Neural cell (in vitro differentiated cells): Measurements from ENCODE around the gene CYP2E1. TPM values are rescaled to one million over a fixed set of nuclear protein-coding genes. Genes with fewer than 3 reads are reported as not detected.
"Not testable (repeated sequence)": the region's sequence is repeated elsewhere in the genome, so short reads cannot be mapped to it uniquely, and the experiment has no call there.

ENCODE experiments used
- H2AFZ ChIP-seq: fragments of 200-600, 300-800 bp; sonication (generic), shearing (Covaris generic); 2 replicates; pipeline ENCODE4 v1.6.0; 2014; ENCODE audit warnings: low read depth, mild to moderate bottlenecking, antibody characterized with exemption, low read length, moderate library complexity
- H3F3A ChIP-seq: fragments of 200-600 bp; shearing (Covaris generic); 2 replicates; pipeline ENCODE4 v1.6.1; 2016; ENCODE audit warnings: mild to moderate bottlenecking, moderate library complexity, mixed read lengths, antibody characterized with exemption, low read length; ENCODE audit not compliant: insufficient read depth, poor library complexity, severe bottlenecking
- H3K27ac ChIP-seq: fragments of 200-600, 300-800 bp; sonication (generic), shearing (Covaris generic); 2 replicates; pipeline ENCODE4 v1.5.1; 2014; ENCODE audit warnings: mild to moderate bottlenecking, low read length, moderate library complexity
- H3K27me3 ChIP-seq: fragments of 300-800, 200-600 bp; sonication (generic), shearing (Covaris generic); 2 replicates; pipeline ENCODE4 v1.6.0; 2014; ENCODE audit warnings: mild to moderate bottlenecking, low read depth, low read length, moderate library complexity; ENCODE audit not compliant: insufficient read depth
- H3K36me3 ChIP-seq: fragments of 300-800, 200-600 bp; sonication (generic), shearing (Covaris generic); 2 replicates; pipeline ENCODE4 v1.5.1; 2014; ENCODE audit warnings: mild to moderate bottlenecking, antibody characterized with exemption, low read length, moderate library complexity; ENCODE audit not compliant: insufficient read depth
- H3K4me2 ChIP-seq: fragments of 300-800, 200-600 bp; sonication (generic), shearing (Covaris generic); 2 replicates; pipeline ENCODE4 v1.6.0; 2014; ENCODE audit warnings: mild to moderate bottlenecking, low read length
- H3K4me3 ChIP-seq: fragments of 300-800, 200-600 bp; sonication (generic), shearing (Covaris generic); 2 replicates; pipeline ENCODE4 v1.5.1; 2014; ENCODE audit warnings: mild to moderate bottlenecking, low read length, moderate library complexity
- H3K79me2 ChIP-seq: fragments of 200-600 bp; shearing (Covaris generic); replicated peaks from 2 replicates; pipeline ENCODE4 v1.6.0; 2014; ENCODE audit warnings: mild to moderate bottlenecking, low read length, moderate library complexity; ENCODE audit not compliant: insufficient read depth
- H3K9ac ChIP-seq: fragments of 300-800, 200-600 bp; sonication (generic), shearing (Covaris generic); 2 replicates; pipeline ENCODE4 v1.6.1; 2016; ENCODE audit warnings: mild to moderate bottlenecking, low read length, mixed read lengths
- H3K9me2 ChIP-seq: fragments of 200-600 bp; shearing (Covaris generic); 2 replicates; pipeline ENCODE4 v1.6.1; 2016; ENCODE audit warnings: mild to moderate bottlenecking, low read length, mixed read lengths; ENCODE audit not compliant: insufficient read depth
- H3K9me3 ChIP-seq: fragments of 200-600, 300-800 bp; sonication (generic), shearing (Covaris generic); 2 replicates; pipeline ENCODE4 v1.6.1; 2016; ENCODE audit warnings: mild to moderate bottlenecking, mixed run types, low read length, moderate library complexity, mixed read lengths
- H4K20me1 ChIP-seq: fragments of 200-600 bp; shearing (Covaris generic); 2 replicates; pipeline ENCODE4 v1.6.1; 2016; ENCODE audit warnings: mild to moderate bottlenecking, mixed run types; ENCODE audit not compliant: insufficient read depth
- CTCF ChIP-seq: fragments of 450-650 bp; IDR thresholded peaks from 2 replicates; pipeline ENCODE4 v1.5.1; 2014; ENCODE audit warnings: antibody characterized with exemption, mild to moderate bottlenecking, moderate library complexity; ENCODE audit not compliant: poor library complexity, severe bottlenecking
- EP300 ChIP-seq: fragments of 450-650 bp; conservative IDR thresholded peaks from 2 replicates; pipeline ENCODE4 v1.6.1; 2014; ENCODE audit warnings: antibody characterized with exemption, mild to moderate bottlenecking, moderate library complexity; ENCODE audit not compliant: poor library complexity, severe bottlenecking
- EZH2 ChIP-seq: fragments of 200-600, 300-800 bp; shearing (Covaris generic), sonication (generic); IDR thresholded peaks from 2 replicates; pipeline ENCODE4 v1.6.1; 2014; ENCODE audit warnings: antibody characterized with exemption, low read length, borderline replicate concordance, mild to moderate bottlenecking; ENCODE audit not compliant: insufficient read depth, poor library complexity, severe bottlenecking
- MXI1 ChIP-seq: fragments of 450-650 bp; conservative IDR thresholded peaks from 2 replicates; pipeline ENCODE4 v1.6.1; 2014; ENCODE audit warnings: antibody characterized with exemption, mild to moderate bottlenecking; ENCODE audit not compliant: poor library complexity, severe bottlenecking
- POLR2AphosphoS5 ChIP-seq: IDR thresholded peaks from 2 replicates; pipeline ENCODE4 v1.6.1; 2012
- RAD21 ChIP-seq: fragments of 450-650 bp; conservative IDR thresholded peaks from 2 replicates; pipeline ENCODE4 v1.6.1; 2014; ENCODE audit warnings: antibody characterized with exemption, mild to moderate bottlenecking, moderate library complexity
- REST ChIP-seq: IDR thresholded peaks from 2 replicates; pipeline ENCODE4 v1.6.1; 2012; ENCODE audit warnings: borderline replicate concordance
- SMC3 ChIP-seq: fragments of 450-650 bp; conservative IDR thresholded peaks from 2 replicates; pipeline ENCODE4 v1.6.1; 2014; ENCODE audit warnings: antibody characterized with exemption, mild to moderate bottlenecking, moderate library complexity; ENCODE audit not compliant: poor library complexity
- TAF1 ChIP-seq: IDR thresholded peaks from 2 replicates; pipeline ENCODE4 v1.6.1; 2012; ENCODE audit warnings: low read depth
- polyA plus RNA-seq: library from polyadenylated mRNA; depleted of rRNA; stranded (reverse); fragments of >200 nt; gene quantifications from 2 replicates; pipeline ENCODE4 v1.2.3, GENCODE V29; 2014

Gene CYP2E1
- polyA plus RNA-seq, 1 donor from 2014 or later = 1.7 TPM

GRCh38 chr10:133541441-133541975 is 14.3 kb downstream of the CYP2E1 start:
- not testable (repeated sequence) for H3F3A ChIP-seq, H3K4me2 ChIP-seq, H3K79me2 ChIP-seq, H3K27me3 ChIP-seq, H3K9me2 ChIP-seq, H4K20me1 ChIP-seq, H2AFZ ChIP-seq, H3K27ac ChIP-seq, H3K4me3 ChIP-seq, H3K36me3 ChIP-seq, H3K9ac ChIP-seq
- peaks cover 12% of the 10 kb centered on the region for H3K9me3 ChIP-seq

- Histone ChIP-seq H3F3A (no peaks in the 10 kb centered on the region), H3K4me3 (no peak overlapping the region), H3K27ac (no peak overlapping the region), H3K27me3 (no peaks in the 10 kb centered on the region), H3K36me3 (no peaks in the 10 kb centered on the region), H3K9ac (no peak overlapping the region), H2AFZ (no peak overlapping the region), H4K20me1 (no peaks in the 10 kb centered on the region), H3K9me3 (peaks cover 12% of the 10 kb centered on the region), H3K4me2 (no peak overlapping the region), H3K79me2 (no peaks in the 10 kb centered on the region), H3K9me2 (no peaks in the 10 kb centered on the region)
- TF ChIP-seq REST (no peak), RAD21 (no peak), MXI1 (no peak), EP300 (no peak), CTCF (no peak), POLR2AphosphoS5 (no peak), EZH2 (no peak), SMC3 (no peak), TAF1 (no peak)
Observed at GRCh38 chr10:133544506-133544905, 17.3 kb downstream of the CYP2E1 start.

- Histone ChIP-seq H3K79me2 (no peaks in the 10 kb centered on the region), H3F3A (no peaks in the 10 kb centered on the region), H3K9me2 (no peaks in the 10 kb centered on the region), H2AFZ (no peak overlapping the region), H3K9ac (no peak overlapping the region), H3K27ac (no peak overlapping the region), H3K4me3 (no peak overlapping the region), H3K36me3 (no peaks in the 10 kb centered on the region), H3K9me3 (no peaks in the 10 kb centered on the region), H4K20me1 (no peaks in the 10 kb centered on the region), H3K4me2 (no peak overlapping the region), H3K27me3 (no peaks in the 10 kb centered on the region)
- TF ChIP-seq EP300 = no peak
- TF ChIP-seq RAD21 = no peak
- no peak for TF ChIP-seq TAF1
- no peak for TF ChIP-seq EZH2
- TF ChIP-seq REST = no peak
- no peak for TF ChIP-seq POLR2AphosphoS5
Observed at GRCh38 chr10:133554600-133554999, 27.4 kb downstream of the CYP2E1 start.
